Erythroblast (primary cell): ENCODE results near the gene NR2F1.

Experiments used
- GATA1 ChIP-seq: IDR thresholded peaks from 2 replicates; pipeline ENCODE4 v1.6.1; 2011; ENCODE audit warnings: low read depth, mild to moderate bottlenecking, control low read depth, low read length, moderate library complexity
- POLR2A ChIP-seq: IDR thresholded peaks from 2 replicates; pipeline ENCODE4 v1.6.1; 2011; ENCODE audit warnings: mild to moderate bottlenecking, low read length

DNA sequence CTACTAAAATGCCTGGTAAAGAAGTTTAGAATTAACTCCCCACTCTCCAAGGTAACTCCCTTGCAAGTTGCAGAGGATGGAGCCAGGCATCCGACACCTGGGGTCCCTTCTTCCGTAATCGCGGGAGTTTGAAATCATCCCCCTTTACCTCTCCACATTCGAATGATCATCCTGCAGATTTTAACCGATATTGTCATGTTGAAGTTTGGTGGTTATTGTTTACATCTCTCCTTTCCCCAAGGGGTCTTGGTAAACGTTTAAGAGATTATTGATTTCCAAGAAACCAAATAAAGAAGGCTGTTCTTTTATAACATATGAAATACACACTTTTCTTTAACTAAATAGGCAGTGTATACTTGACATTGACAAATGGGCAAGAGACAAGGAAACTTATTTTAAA, 26.7 kb downstream of the NR2F1 start:
- TF ChIP-seq POLR2A (no peak), GATA1 (no peak)
